Gastrocnemius medialis (tissue), 4 donors: ENCODE data around the gene IDI1. TPM values are rescaled to one million over a fixed set of nuclear protein-coding genes. Genes with fewer than 3 reads are reported as not detected.

Experiments
- ATAC-seq, 2 donors: fragments of 150-250 bp; one replicate each; pipeline ENCODE4 v1.9.1; 2016
- DNase-seq, 2 donors: peaks; one replicate each; pipeline ENCODE4 v3.0.0-alpha.2; 2019
- H3K27ac ChIP-seq, 4 donors: fragments of 200-600 bp; sonication (generic); 1 replicate in 1 of 4; 2 replicates in 3 of 4; pipeline ENCODE4 v1.5.1; 2016 to 2018; ENCODE audit warnings: mild to moderate bottlenecking in 2 of 4, moderate library complexity in 1 of 4
- H3K27me3 ChIP-seq, 3 donors: fragments of 200-600 bp; sonication (generic) in 2 of 3; 1 replicate in 1 of 3; 2 replicates in 2 of 3; pipeline versions ENCODE4 v1.5.1 to v1.6.0; 2016 to 2019; ENCODE audit warnings: mild to moderate bottlenecking in 1 of 3, moderate library complexity in 1 of 3
- H3K36me3 ChIP-seq, 2 donors: fragments of 200-600 bp; sonication (generic) in 1 of 2; one replicate each; pipeline ENCODE4 v1.5.1; 2017 to 2018
- H3K4me1 ChIP-seq, 2 donors: fragments of 200-600 bp; sonication (generic) in 1 of 2; one replicate each; pipeline ENCODE4 v1.5.1; 2016 to 2017; ENCODE audit warnings: mild to moderate bottlenecking in 2 of 2
- H3K4me3 ChIP-seq, 4 donors: fragments of 200-600 bp; sonication (generic) in 3 of 4; 1 replicate in 1 of 4; 2 replicates in 3 of 4; pipeline ENCODE4 v1.5.1; 2016 to 2019; ENCODE audit warnings: mild to moderate bottlenecking in 2 of 4
- H3K9me3 ChIP-seq, 3 donors: fragments of 200-600 bp; sonication (generic) in 2 of 3; 1 replicate in 1 of 3; 2 replicates in 2 of 3; pipeline ENCODE4 v1.5.1; 2016 to 2019
- POLR2A ChIP-seq, 2 donors: fragments of 450-650 bp; IDR thresholded peaks; one replicate each; pipeline ENCODE4 v1.6.1; 2017; ENCODE audit warnings: antibody characterized with exemption in 2 of 2, mild to moderate bottlenecking in 2 of 2, moderate library complexity in 2 of 2
- in situ Hi-C, 4 donors: fragments of 200-750 bp; cut with MboI; loops; one replicate each; pipeline versions ENCODE4 v1.15.0 to v1.8.0; 2017; ENCODE audit warnings: low sequenced_read_pairs in 4 of 4
- intact Hi-C: fragments of 100-400 bp; cut with DNase I; formaldehyde crosslinking; loops from one replicate; pipeline ENCODE4 v1.15.1; 2023; ENCODE audit warnings: low total_unique reads
- total RNA-seq, 4 donors: library from RNA; depleted of rRNA; stranded (reverse); fragments of >200 nt; gene quantifications; one replicate each; pipeline versions ENCODE4 v1.1.0 to v1.2.3, GENCODE V29; 2016
- TF ChIP-seq, protein P1 (sequence below), 5 experiments: fragments of 450-650 bp in 3 of 5; fragments of 200-600 bp in 2 of 5; sonication (generic) in 2 of 5; IDR thresholded peaks in 4 of 5; conservative IDR thresholded peaks in 1 of 5; 1 replicate in 4 of 5; 2 replicates in 1 of 5; pipeline ENCODE4 v1.5.1; 2016 to 2019; ENCODE audit warnings: antibody characterized with exemption in 5 of 5, mild to moderate bottlenecking in 3 of 5, moderate library complexity in 3 of 5

IDI1 gene
- total RNA-seq, 4 donors from 2014 or later: 48.3 to 66.8 (median 66.5) TPM

DNA sequence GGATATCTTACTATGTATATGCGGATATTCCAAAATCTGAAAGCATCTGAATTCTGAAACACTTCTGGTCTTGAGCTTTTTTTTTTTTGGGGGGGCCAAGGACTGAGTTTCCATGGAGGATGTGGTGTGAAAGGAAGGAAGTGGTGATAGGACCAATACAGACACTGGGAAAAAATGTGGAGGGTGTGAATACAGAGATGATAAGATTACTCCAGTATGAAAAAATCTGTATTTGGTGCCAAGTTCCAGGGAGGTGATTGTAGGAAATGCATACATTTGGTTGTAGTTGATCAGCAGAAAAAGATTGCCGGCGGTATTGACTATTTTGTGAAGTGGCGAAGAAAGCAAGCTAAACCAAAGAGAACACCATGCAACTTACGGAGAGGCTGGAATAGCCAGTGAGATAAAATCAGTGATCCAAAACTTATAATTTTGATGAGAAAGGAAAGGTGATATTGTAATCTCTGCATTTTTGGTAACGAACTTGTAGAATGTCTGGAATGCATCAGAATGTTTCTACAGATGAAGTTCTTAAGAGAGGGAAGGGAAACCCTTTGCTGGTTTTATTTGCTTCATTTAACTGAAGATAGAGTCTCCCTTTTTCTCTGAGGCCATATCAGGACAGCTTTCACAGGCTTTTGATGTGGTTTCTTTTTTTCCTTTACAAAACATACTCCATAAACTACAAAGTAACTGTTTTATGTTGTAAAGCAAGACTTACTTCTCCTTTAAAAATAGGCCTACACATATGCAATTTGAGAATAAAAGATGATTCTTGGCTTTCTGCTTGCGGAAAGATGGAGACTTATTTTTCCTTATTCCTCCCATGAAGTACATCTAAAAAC is 13.2 kb upstream of the IDI1 start:
- Histone ChIP-seq H3K9me3 (no peaks in the 10 kb centered on the region), H3K27ac (no peak overlapping the region), H3K4me3 (no peak overlapping the region), H3K36me3 (no peaks in the 10 kb centered on the region), H3K4me1 (peaks cover 35 to 49% of the 10 kb centered on the region in 2 donors), H3K27me3 (no peaks in the 10 kb centered on the region)
- in situ Hi-C loops: loop anchor here in 1 of 4 donors (5.0 kb wide), 1 partner anchor 80 kb away; no protein-coding TSS in a partner anchor
- no peak for TF ChIP-seq POLR2A (IDR thresholded peaks at IDR 0.05)
- TF ChIP-seq, protein P1, sequence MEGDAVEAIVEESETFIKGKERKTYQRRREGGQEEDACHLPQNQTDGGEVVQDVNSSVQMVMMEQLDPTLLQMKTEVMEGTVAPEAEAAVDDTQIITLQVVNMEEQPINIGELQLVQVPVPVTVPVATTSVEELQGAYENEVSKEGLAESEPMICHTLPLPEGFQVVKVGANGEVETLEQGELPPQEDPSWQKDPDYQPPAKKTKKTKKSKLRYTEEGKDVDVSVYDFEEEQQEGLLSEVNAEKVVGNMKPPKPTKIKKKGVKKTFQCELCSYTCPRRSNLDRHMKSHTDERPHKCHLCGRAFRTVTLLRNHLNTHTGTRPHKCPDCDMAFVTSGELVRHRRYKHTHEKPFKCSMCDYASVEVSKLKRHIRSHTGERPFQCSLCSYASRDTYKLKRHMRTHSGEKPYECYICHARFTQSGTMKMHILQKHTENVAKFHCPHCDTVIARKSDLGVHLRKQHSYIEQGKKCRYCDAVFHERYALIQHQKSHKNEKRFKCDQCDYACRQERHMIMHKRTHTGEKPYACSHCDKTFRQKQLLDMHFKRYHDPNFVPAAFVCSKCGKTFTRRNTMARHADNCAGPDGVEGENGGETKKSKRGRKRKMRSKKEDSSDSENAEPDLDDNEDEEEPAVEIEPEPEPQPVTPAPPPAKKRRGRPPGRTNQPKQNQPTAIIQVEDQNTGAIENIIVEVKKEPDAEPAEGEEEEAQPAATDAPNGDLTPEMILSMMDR (IDR thresholded peaks at IDR 0.05 in 4 of 5, conservative IDR thresholded peaks at IDR 0.05 in 1 of 5): no peak
- ATAC-seq (no peak), DNase-seq (no peak)
- intact Hi-C loops: no loop called here

DNA sequence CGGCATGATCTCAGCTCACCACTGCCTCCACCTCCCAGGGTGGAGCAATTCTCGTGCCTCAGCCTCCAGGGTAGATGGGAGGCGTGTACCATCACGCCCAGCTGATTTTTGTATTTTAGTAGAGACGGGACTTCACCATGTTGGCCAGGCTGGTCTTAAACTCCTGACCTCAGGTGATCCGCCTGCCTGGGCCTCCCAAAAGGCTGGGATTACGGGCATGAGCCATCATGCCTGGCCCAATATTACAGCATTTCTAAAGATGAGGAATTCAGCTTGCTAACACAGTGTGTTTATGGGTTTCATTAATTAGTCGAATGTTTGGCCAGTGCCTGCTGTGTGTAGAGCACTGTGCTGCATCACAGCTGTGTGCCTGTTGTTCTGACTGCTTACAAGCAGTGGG is 11.0 kb upstream of the IDI1 start:
- no peak for DNase-seq
- Histone ChIP-seq H3K9me3 (no peaks in the 10 kb centered on the region), H3K27me3 (no peaks in the 10 kb centered on the region), H3K27ac (peak overlapping the region in 1 of 4 donors; percentile 98), H3K4me3 (no peak overlapping the region), H3K36me3 (no peaks in the 10 kb centered on the region), H3K4me1 (peaks cover 40 to 56% of the 10 kb centered on the region in 2 donors)
- no peak for TF ChIP-seq POLR2A (IDR thresholded peaks at IDR 0.05)
- TF ChIP-seq, protein P1 (IDR thresholded peaks at IDR 0.05 in 4 of 5, conservative IDR thresholded peaks at IDR 0.05 in 1 of 5): no peak
- in situ Hi-C loops: loop anchor here in 1 of 4 donors (5.0 to 10.0 kb wide), 2 partner anchors 78 to 125 kb away; partner anchors contain the start of gene LARP4B
- no peak for ATAC-seq
- intact Hi-C loops: no loop called here

DNA sequence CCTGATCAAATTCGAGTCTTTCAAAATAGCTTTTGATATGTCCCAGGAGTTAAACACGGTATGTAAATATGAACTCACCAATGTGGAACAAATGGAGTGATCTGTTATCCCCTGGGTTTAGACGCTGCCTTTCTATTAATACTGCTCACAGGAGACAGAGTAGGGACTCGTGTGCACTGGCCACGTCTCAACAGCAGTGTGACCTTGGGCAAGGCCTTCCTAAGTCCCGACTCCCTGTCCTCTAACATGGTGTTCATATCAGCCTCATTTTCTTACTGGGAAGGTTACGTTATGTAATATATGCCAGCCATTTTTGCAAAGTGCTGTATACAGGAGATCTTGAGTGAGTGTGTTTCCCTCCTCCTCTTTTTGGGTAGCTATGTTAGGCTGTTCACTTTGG is 9.1 kb upstream of the IDI1 start:
- H3K27ac ChIP-seq: peak overlapping the region; percentile 96 to 100 (median 98)
- H3K27me3 ChIP-seq: no peaks in the 10 kb centered on the region
- DNase-seq: peak in 1 of 2 donors; percentile 55
- intact Hi-C loops (no loop called here), in situ Hi-C loops (loop anchor here in 1 of 4 donors (10.0 kb wide), 1 partner anchor 123 kb away; the partner anchor contains the start of gene LARP4B)
- H3K4me1 ChIP-seq: peaks cover 52 to 71% of the 10 kb centered on the region in 2 donors
- peaks cover 0 to 9% of the 10 kb centered on the region in 2 donors for H3K36me3 ChIP-seq
- no peak for TF ChIP-seq POLR2A (IDR thresholded peaks at IDR 0.05)
- TF ChIP-seq, protein P1 (IDR thresholded peaks at IDR 0.05 in 4 of 5, conservative IDR thresholded peaks at IDR 0.05 in 1 of 5): no peak
- peak in 1 of 2 donors; percentile 52 for ATAC-seq
- H3K4me3 ChIP-seq: peak overlapping the region in 2 of 4 donors; percentile 84 to 99
- H3K9me3 ChIP-seq: no peaks in the 10 kb centered on the region

DNA sequence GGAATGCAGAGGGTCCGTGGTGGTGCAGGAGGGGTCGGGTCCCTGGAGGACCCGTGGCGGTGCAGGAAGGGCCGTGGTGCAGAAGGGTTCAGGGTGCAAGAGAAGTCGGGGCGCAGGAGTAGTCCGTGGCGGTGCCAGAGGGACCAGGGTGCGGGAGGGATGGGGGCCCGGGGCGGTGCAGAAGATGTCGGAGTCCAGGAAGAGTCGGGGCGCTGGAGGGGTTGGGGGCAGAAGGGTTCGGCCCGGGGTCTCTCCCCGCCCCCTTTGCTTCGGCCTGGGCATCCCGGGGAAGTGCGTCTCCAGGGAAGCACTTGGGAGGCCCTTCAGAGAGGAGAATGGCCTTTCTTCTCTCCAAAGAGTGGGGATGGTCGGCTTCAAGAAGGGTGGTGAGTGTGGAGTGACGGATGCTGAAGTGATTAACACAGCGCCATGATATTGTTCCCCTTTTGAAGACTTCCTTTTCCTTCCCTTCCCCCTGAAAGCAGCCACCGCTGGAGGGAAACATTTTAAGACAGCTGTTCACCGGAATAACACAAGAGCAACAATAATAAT is 8.3 kb upstream of the IDI1 start:
- peak overlapping the region; percentile 96 to 100 (median 98) for H3K27ac ChIP-seq
- peak overlapping the region; percentile 84 to 99 (median 98) for H3K4me3 ChIP-seq
- peaks cover 54 to 67% of the 10 kb centered on the region in 2 donors for H3K4me1 ChIP-seq
- H3K9me3 ChIP-seq: no peaks in the 10 kb centered on the region
- H3K36me3 ChIP-seq: peaks cover 0 to 18% of the 10 kb centered on the region in 2 donors
- H3K27me3 ChIP-seq: no peaks in the 10 kb centered on the region
- in situ Hi-C loops: loop anchor here in 1 of 4 donors (10.0 kb wide), 1 partner anchor 122 kb away; the partner anchor contains the start of gene LARP4B
- TF ChIP-seq POLR2A (IDR thresholded peaks at IDR 0.05): no peak
- TF ChIP-seq, protein P1 (IDR thresholded peaks at IDR 0.05 in 4 of 5, conservative IDR thresholded peaks at IDR 0.05 in 1 of 5): no peak
- DNase-seq: no peak
- peak in 1 of 2 donors; percentile 2 for ATAC-seq
- intact Hi-C loops: no loop called here
